HepG2 (cell line): ENCODE measurements around the gene TSEN34. TPM values are rescaled to one million over a fixed set of nuclear protein-coding genes. Genes with fewer than 3 reads are reported as not detected.

Source experiments
- CREM ChIP-seq, 2 experiments: sonication (generic) in 1 of 2; formaldehyde crosslinking in 1 of 2; IDR thresholded peaks; 2 replicates each; pipeline versions ENCODE4 v1.4.0 to v1.6.1; 2016 to 2020; ENCODE audit warnings: antibody characterized with exemption in 1 of 2, mild to moderate bottlenecking in 1 of 2, missing genetic modification reagents in 1 of 2
- HOXA9 ChIP-seq: sonication (generic); formaldehyde crosslinking; IDR thresholded peaks from 2 replicates; pipeline ENCODE4 v1.8.1; 2022; ENCODE audit warnings: missing genetic modification reagents, mild to moderate bottlenecking, moderate library complexity, borderline replicate concordance
- KLF6 ChIP-seq: IDR thresholded peaks from 2 replicates; pipeline ENCODE4 v1.8.0; 2016; ENCODE audit warnings: missing biosample characterization, missing genetic modification reagents
- MBD4 ChIP-seq: IDR thresholded peaks from 2 replicates; pipeline ENCODE4 v1.6.1; 2012; ENCODE audit warnings: low read length, inconsistent platforms, borderline replicate concordance
- MED13 ChIP-seq: sonication (generic); formaldehyde crosslinking; IDR thresholded peaks from 2 replicates; pipeline ENCODE4 v1.5.0; 2020; ENCODE audit warnings: missing genetic modification reagents
- MYNN ChIP-seq: sonication (generic); formaldehyde crosslinking; IDR thresholded peaks from 2 replicates; pipeline ENCODE4 v1.4.0; 2020; ENCODE audit warnings: mild to moderate bottlenecking, low read depth, missing genetic modification reagents
- NFKBIZ ChIP-seq: IDR thresholded peaks from 2 replicates; pipeline ENCODE4 v1.6.1; 2018; ENCODE audit warnings: missing genetic modification reagents, missing compliant biosample characterization
- NR2F6 ChIP-seq, 2 experiments: IDR thresholded peaks; 2 replicates each; pipeline ENCODE4 v1.6.1; 2016; ENCODE audit warnings: antibody characterized with exemption in 1 of 2, mild to moderate bottlenecking in 1 of 2
- PHB2 ChIP-seq: fragments of 450-650 bp; IDR thresholded peaks from 2 replicates; pipeline ENCODE4 v1.6.1; 2018; ENCODE audit not compliant: partially characterized antibody
- PITX1 ChIP-seq: sonication (generic); formaldehyde crosslinking; IDR thresholded peaks from 2 replicates; pipeline ENCODE4 v1.5.1; 2020; ENCODE audit warnings: mild to moderate bottlenecking, missing genetic modification reagents
- RARG ChIP-seq: sonication (generic); formaldehyde crosslinking; IDR thresholded peaks from 2 replicates; pipeline ENCODE4 v1.4.0; 2020; ENCODE audit warnings: low read depth, mild to moderate bottlenecking, missing genetic modification reagents
- RFXAP ChIP-seq: sonication (generic); formaldehyde crosslinking; IDR thresholded peaks from 2 replicates; pipeline ENCODE4 v1.4.0; 2020; ENCODE audit warnings: missing genetic modification reagents, borderline replicate concordance
- RXRB ChIP-seq: IDR thresholded peaks from 2 replicates; pipeline ENCODE4 v1.6.1; 2016; ENCODE audit warnings: borderline replicate concordance, missing genetic modification reagents, missing compliant biosample characterization
- SNAI1 ChIP-seq: sonication (generic); formaldehyde crosslinking; IDR thresholded peaks from 2 replicates; pipeline ENCODE4 v1.5.0; 2020; ENCODE audit warnings: mild to moderate bottlenecking, missing genetic modification reagents, borderline replicate concordance
- SRY ChIP-seq: sonication (generic); formaldehyde crosslinking; IDR thresholded peaks from 2 replicates; pipeline ENCODE4 v1.8.0; 2022; ENCODE audit warnings: mild to moderate bottlenecking, missing genetic modification reagents
- ZFP90 ChIP-seq: sonication (generic); formaldehyde crosslinking; IDR thresholded peaks from 2 replicates; pipeline ENCODE4 v1.8.0; 2022; ENCODE audit warnings: missing genetic modification reagents, mild to moderate bottlenecking, inconsistent platforms, borderline replicate concordance
- ZNF780A ChIP-seq: sonication (generic); formaldehyde crosslinking; IDR thresholded peaks from 2 replicates; pipeline ENCODE4 v1.8.0; 2022; ENCODE audit warnings: mild to moderate bottlenecking, missing genetic modification reagents, moderate library complexity
- ZSCAN12 ChIP-seq: sonication (generic); formaldehyde crosslinking; IDR thresholded peaks from 2 replicates; pipeline ENCODE4 v1.9.0; 2021; ENCODE audit warnings: mild to moderate bottlenecking, missing genetic modification reagents
- ZSCAN20 ChIP-seq: sonication (generic); formaldehyde crosslinking; IDR thresholded peaks from 2 replicates; pipeline ENCODE4 v1.4.0; 2020; ENCODE audit warnings: missing genetic modification reagents, mild to moderate bottlenecking, borderline replicate concordance
- polyA plus RNA-seq, 8 experiments: library from polyadenylated mRNA; depleted of rRNA in 3 of 8; stranded (reverse) in 7 of 8; unstranded in 1 of 8; fragments of >200 nt; fragmentation: Illumina TruSeq in 4 of 8; extraction: Trizol in 4 of 8; gene quantifications; 2 replicates each; pipeline versions ENCODE4 v1.2.1 to v1.2.3, GENCODE V29; 2011 to 2016; ENCODE audit warnings: low read depth in 4 of 8, missing spikeins in 1 of 8, mixed read lengths in 1 of 8; ENCODE audit not compliant: insufficient read depth in 1 of 8
- total RNA-seq, 5 experiments: library from RNA; depleted of rRNA; stranded (reverse); fragments of >200 nt; fragmentation: Illumina TruSeq; extraction: Trizol; gene quantifications; 2 replicates each; pipeline ENCODE4 v1.2.3, GENCODE V29; 2016; ENCODE audit warnings: low read depth in 1 of 5
- TF ChIP-seq, protein P1 (sequence below): sonication (generic); formaldehyde crosslinking; IDR thresholded peaks from 2 replicates; pipeline ENCODE4 v1.5.1; 2020; ENCODE audit warnings: missing genetic modification reagents, mild to moderate bottlenecking, borderline replicate concordance
- TF ChIP-seq, protein P2 (sequence below), 2 experiments: sonication (generic) in 1 of 2; formaldehyde crosslinking in 1 of 2; IDR thresholded peaks; 2 replicates each; pipeline versions ENCODE4 v1.4.0 to v1.6.1; 2016 to 2020; ENCODE audit warnings: borderline replicate concordance in 1 of 2, low read depth in 1 of 2, mild to moderate bottlenecking in 1 of 2, missing genetic modification reagents in 1 of 2
- TF ChIP-seq, protein P3 (sequence below): sonication (generic); formaldehyde crosslinking; IDR thresholded peaks from 2 replicates; pipeline ENCODE4 v1.8.0; 2023; ENCODE audit warnings: mild to moderate bottlenecking, missing genetic modification reagents

The TSEN34 gene
- total and polyA plus RNA-seq, 2 of the 13 experiments (the other 11 are each of a cell fraction or from before 2014, with no cell fraction given) = 55.1 to 65.4 TPM

DNA sequence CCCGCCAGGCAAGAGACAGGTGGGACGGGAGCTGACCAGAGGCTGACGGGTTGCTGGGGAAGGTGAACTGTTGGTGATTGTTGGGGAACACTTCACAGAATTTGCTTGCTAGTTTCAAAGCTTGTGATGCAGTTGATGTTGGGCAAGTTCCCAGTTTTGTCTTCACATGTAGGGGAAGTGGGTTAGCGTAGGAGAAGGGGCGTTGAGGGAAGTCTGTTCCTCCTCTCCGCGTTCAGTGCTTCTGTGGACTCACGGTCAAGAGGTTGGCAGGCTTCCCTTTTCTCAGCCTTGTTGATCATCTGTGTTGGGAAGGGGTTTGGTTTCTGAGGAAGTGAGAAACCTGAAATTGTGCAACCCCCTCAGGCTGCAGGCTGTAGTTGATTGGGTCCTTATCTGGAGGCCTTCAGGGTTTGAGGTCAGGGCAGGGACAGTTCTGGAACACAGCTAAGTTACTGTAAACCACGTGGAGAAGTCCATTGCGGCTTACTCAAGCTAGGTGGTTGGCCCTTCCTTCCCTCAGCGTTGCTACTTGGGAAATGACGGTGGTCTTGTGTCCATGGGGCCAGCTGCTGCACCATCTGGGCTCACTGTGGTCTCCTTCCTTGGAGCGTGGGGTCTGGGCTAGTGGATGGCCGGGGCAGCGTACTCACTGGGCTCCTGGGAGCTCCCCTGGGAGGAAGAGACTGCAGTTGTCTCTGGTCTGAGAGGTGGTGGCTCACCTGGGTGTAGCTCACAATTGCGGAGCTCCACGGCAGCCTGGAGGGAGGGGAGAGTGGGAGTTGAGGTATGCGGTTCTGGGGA lies 17.1 kb downstream of the TSEN34 start (continued):
- TF ChIP-seq, protein P1, sequence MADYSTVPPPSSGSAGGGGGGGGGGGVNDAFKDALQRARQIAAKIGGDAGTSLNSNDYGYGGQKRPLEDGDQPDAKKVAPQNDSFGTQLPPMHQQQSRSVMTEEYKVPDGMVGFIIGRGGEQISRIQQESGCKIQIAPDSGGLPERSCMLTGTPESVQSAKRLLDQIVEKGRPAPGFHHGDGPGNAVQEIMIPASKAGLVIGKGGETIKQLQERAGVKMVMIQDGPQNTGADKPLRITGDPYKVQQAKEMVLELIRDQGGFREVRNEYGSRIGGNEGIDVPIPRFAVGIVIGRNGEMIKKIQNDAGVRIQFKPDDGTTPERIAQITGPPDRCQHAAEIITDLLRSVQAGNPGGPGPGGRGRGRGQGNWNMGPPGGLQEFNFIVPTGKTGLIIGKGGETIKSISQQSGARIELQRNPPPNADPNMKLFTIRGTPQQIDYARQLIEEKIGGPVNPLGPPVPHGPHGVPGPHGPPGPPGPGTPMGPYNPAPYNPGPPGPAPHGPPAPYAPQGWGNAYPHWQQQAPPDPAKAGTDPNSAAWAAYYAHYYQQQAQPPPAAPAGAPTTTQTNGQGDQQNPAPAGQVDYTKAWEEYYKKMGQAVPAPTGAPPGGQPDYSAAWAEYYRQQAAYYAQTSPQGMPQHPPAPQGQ (CRISPR knock-in tag) = peak; percentile 24; the same call in 1 of the 2 replicates
- TF ChIP-seq, protein P2, sequence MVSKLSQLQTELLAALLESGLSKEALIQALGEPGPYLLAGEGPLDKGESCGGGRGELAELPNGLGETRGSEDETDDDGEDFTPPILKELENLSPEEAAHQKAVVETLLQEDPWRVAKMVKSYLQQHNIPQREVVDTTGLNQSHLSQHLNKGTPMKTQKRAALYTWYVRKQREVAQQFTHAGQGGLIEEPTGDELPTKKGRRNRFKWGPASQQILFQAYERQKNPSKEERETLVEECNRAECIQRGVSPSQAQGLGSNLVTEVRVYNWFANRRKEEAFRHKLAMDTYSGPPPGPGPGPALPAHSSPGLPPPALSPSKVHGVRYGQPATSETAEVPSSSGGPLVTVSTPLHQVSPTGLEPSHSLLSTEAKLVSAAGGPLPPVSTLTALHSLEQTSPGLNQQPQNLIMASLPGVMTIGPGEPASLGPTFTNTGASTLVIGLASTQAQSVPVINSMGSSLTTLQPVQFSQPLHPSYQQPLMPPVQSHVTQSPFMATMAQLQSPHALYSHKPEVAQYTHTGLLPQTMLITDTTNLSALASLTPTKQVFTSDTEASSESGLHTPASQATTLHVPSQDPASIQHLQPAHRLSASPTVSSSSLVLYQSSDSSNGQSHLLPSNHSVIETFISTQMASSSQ (IDR thresholded peaks at IDR 0.05; ENCODE audit: low read depth) = no peak
- TF ChIP-seq, protein P2 (CRISPR knock-in tag; IDR thresholded peaks at IDR 0.05; ENCODE audit: borderline replicate concordance) = no peak
- TF ChIP-seq CREM (IDR thresholded peaks at IDR 0.05) (0 out of 2 replicates have a peak, but pooled peaks have one; percentile 9), CREM (CRISPR knock-in tag; IDR thresholded peaks at IDR 0.05) (no peak), SNAI1 (no peak), RARG (CRISPR knock-in tag) (no peak), MYNN (CRISPR knock-in tag) (no peak), PHB2 (no peak), ZNF780A (no peak), MED13 (no peak), HOXA9 (CRISPR knock-in tag) (no peak), RXRB (CRISPR knock-in tag) (peak; percentile 51; the same call in 1 of the 2 replicates), PITX1 (no peak), RFXAP (CRISPR knock-in tag) (no peak), NR2F6 (IDR thresholded peaks at IDR 0.05) (no peak), NR2F6 (CRISPR knock-in tag; IDR thresholded peaks at IDR 0.05) (peak; percentile 32; the same call in 1 of the 2 replicates), MBD4 (0 out of 2 replicates have a peak, but pooled peaks have one; percentile 46), KLF6 (CRISPR knock-in tag) (no peak), NFKBIZ (CRISPR knock-in tag) (peak; percentile 53; the same call in 1 of the 2 replicates), ZFP90 (no peak), SRY (CRISPR knock-in tag) (0 out of 2 replicates have a peak, but pooled peaks have one; percentile 10), ZSCAN20 (CRISPR knock-in tag) (no peak), ZSCAN12 (no peak)
- TF ChIP-seq, protein P3, sequence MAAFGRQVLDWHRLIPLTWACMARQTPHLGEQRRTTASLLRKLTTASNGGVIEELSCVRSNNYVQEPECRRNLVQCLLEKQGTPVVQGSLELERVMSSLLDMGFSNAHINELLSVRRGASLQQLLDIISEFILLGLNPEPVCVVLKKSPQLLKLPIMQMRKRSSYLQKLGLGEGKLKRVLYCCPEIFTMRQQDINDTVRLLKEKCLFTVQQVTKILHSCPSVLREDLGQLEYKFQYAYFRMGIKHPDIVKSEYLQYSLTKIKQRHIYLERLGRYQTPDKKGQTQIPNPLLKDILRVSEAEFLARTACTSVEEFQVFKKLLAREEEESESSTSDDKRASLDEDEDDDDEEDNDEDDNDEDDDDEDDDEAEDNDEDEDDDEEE (CRISPR knock-in tag) = no peak
